ENCODE results near the gene ZNF20. TPM values are rescaled to one million over a fixed set of nuclear protein-coding genes. Genes with fewer than 3 reads are reported as not detected.

The ZNF20 gene
- total RNA-seq, 2 experiments from 2014 or later = 1.0 to 1.2 TPM

- intact Hi-C loops (cut with DNase I, micrococcal nuclease) = loop anchor here (1.0 to 5.0 kb wide), 11 partner anchors 48 to 443 kb away; partner anchors contain the start of gene ZNF491 (in 1 of the 2)
- Histone ChIP-seq H3K27ac (ENCODE audit: low read depth in 1 of 2, low read length in 2 of 2) (no peak overlapping the region), H3K36me3 (ENCODE audit: insufficient read depth, low read length) (peaks cover 11% of the 10 kb centered on the region), H3K27me3 (ENCODE audit: control insufficient read depth in 1 of 2, insufficient read depth in 2 of 2, low read length in 2 of 2) (no peaks in the 10 kb centered on the region), H3K9me3 (ENCODE audit: control insufficient read depth in 1 of 2, insufficient read depth in 1 of 2, low read length in 2 of 2) (peaks cover 7 to 11% of the 10 kb centered on the region in 2 experiments), H3K4me3 (ENCODE audit: low read length) (peak overlapping the region; percentile 97), H3K4me1 (ENCODE audit: insufficient read depth, low read length) (peaks cover 36% of the 10 kb centered on the region)
- Mint-ChIP-seq H3K36me3 (ENCODE audit: low read depth) (peaks cover 41% of the 10 kb centered on the region), H3K9me3 (peaks cover 3% of the 10 kb centered on the region), H3K4me1 (ENCODE audit: low read depth) (peaks cover 43% of the 10 kb centered on the region), H3K27me3 (no peaks in the 10 kb centered on the region), H3K4me3 (peak overlapping the region; percentile 88), H3K27ac (no peak overlapping the region)
- ATAC-seq (ENCODE audit: poor library complexity) (peak; percentile 73), DNase-seq (peak; percentile 75 to 94 (median 83))
- peak; percentile 99 for TF ChIP-seq CTCF (IDR thresholded peaks at IDR 0.05)
- CTCF ChIA-PET = interaction anchor here (0.6 to 2.7 kb wide), 20 partner anchors 9 to 346 kb away, joined by 3 to 29 read pairs (median 6); partner anchors contain the start of genes ZNF136, ZNF563, ZNF700 and ZNF763
- POLR2A ChIA-PET = interaction anchor here (0.6 to 2.1 kb wide), 9 partner anchors 16 to 259 kb away, joined by 3 to 10 read pairs (median 4); partner anchors contain the start of genes ZNF136, ZNF563, ZNF625 and ZNF700
Observed at GRCh38 chr19:12140545-12141404, 625 bp upstream of the ZNF20 start.

- H3K27ac ChIP-seq (ENCODE audit: low read depth in 1 of 2, low read length in 2 of 2) = no peak overlapping the region
- intact Hi-C loops (cut with DNase I, micrococcal nuclease) = no loop called here
- POLR2A ChIA-PET = interaction anchor here (1.1 kb wide), 1 partner anchor 79 kb away, joined by 4 read pairs; no protein-coding TSS in a partner anchor
- peaks cover 36% of the 10 kb centered on the region for H3K4me1 ChIP-seq (ENCODE audit: insufficient read depth, low read length)
- H3K4me1 Mint-ChIP-seq (ENCODE audit: low read depth) = peaks cover 43% of the 10 kb centered on the region
- ATAC-seq (ENCODE audit: poor library complexity) (no peak), DNase-seq (no peak)
- no peaks in the 10 kb centered on the region for H3K27me3 ChIP-seq (ENCODE audit: control insufficient read depth in 1 of 2, insufficient read depth in 2 of 2, low read length in 2 of 2)
- H3K4me3 ChIP-seq (ENCODE audit: low read length) = peak overlapping the region; percentile 97
- H3K9me3 ChIP-seq (ENCODE audit: control insufficient read depth in 1 of 2, insufficient read depth in 1 of 2, low read length in 2 of 2) = peaks cover 2 to 6% of the 10 kb centered on the region in 2 experiments
- peak overlapping the region; percentile 88 for H3K4me3 Mint-ChIP-seq
- no peak for TF ChIP-seq CTCF (IDR thresholded peaks at IDR 0.05)
- peak overlapping the region; percentile 47 for H3K27ac Mint-ChIP-seq
- no peaks in the 10 kb centered on the region for H3K27me3 Mint-ChIP-seq
- peaks cover 4% of the 10 kb centered on the region for H3K9me3 Mint-ChIP-seq
- H3K36me3 Mint-ChIP-seq (ENCODE audit: low read depth) = peaks cover 48% of the 10 kb centered on the region
- H3K36me3 ChIP-seq (ENCODE audit: insufficient read depth, low read length) = peaks cover 14% of the 10 kb centered on the region
- CTCF ChIA-PET = interaction anchor here (2.7 kb wide), 1 partner anchor 79 kb away, joined by 23 read pairs; no protein-coding TSS in a partner anchor
Observed at GRCh38 chr19:12139269-12139668, 881 bp downstream of the ZNF20 start.

- CTCF ChIA-PET = interaction anchor here (0.6 to 2.4 kb wide), 5 partner anchors 10 to 340 kb away, joined by 3 to 7 read pairs (median 4); no protein-coding TSS in a partner anchor
- Histone ChIP-seq H3K36me3 (ENCODE audit: insufficient read depth, low read length) (peaks cover 32% of the 10 kb centered on the region), H3K27me3 (ENCODE audit: control insufficient read depth in 1 of 2, insufficient read depth in 2 of 2, low read length in 2 of 2) (no peaks in the 10 kb centered on the region), H3K27ac (ENCODE audit: low read depth in 1 of 2, low read length in 2 of 2) (no peak overlapping the region), H3K9me3 (ENCODE audit: control insufficient read depth in 1 of 2, insufficient read depth in 1 of 2, low read length in 2 of 2) (peaks cover 12 to 21% of the 10 kb centered on the region in 2 experiments), H3K4me3 (ENCODE audit: low read length) (no peak overlapping the region), H3K4me1 (ENCODE audit: insufficient read depth, low read length) (peaks cover 36% of the 10 kb centered on the region)
- intact Hi-C loops (cut with DNase I, micrococcal nuclease) = no loop called here
- ATAC-seq (ENCODE audit: poor library complexity) = peak; percentile 30
- Mint-ChIP-seq H3K36me3 (ENCODE audit: low read depth) (peaks cover 67% of the 10 kb centered on the region), H3K4me3 (peak overlapping the region; percentile 76), H3K27ac (peak overlapping the region; percentile 2), H3K27me3 (no peaks in the 10 kb centered on the region), H3K4me1 (ENCODE audit: low read depth) (peaks cover 41% of the 10 kb centered on the region), H3K9me3 (peaks cover 4% of the 10 kb centered on the region)
- peak; percentile 38 for TF ChIP-seq CTCF (IDR thresholded peaks at IDR 0.05)
- peak in 8 of 14 experiments; percentile 13 to 65 (median 43) for DNase-seq
- POLR2A ChIA-PET = no interaction called here
Observed at GRCh38 chr19:12137221-12137940, 2.8 kb downstream of the ZNF20 start.

All from CD4-positive, alpha-beta T cell (primary cell).